ENCODE measurements around the gene F10. TPM values are rescaled to one million over a fixed set of nuclear protein-coding genes. Genes with fewer than 3 reads are reported as not detected.

Gene F10
- total and polyA plus RNA-seq, 2 of the 13 experiments (the other 11 are each of a cell fraction or from before 2014, with no cell fraction given) = 58.4 to 237 TPM

DNA sequence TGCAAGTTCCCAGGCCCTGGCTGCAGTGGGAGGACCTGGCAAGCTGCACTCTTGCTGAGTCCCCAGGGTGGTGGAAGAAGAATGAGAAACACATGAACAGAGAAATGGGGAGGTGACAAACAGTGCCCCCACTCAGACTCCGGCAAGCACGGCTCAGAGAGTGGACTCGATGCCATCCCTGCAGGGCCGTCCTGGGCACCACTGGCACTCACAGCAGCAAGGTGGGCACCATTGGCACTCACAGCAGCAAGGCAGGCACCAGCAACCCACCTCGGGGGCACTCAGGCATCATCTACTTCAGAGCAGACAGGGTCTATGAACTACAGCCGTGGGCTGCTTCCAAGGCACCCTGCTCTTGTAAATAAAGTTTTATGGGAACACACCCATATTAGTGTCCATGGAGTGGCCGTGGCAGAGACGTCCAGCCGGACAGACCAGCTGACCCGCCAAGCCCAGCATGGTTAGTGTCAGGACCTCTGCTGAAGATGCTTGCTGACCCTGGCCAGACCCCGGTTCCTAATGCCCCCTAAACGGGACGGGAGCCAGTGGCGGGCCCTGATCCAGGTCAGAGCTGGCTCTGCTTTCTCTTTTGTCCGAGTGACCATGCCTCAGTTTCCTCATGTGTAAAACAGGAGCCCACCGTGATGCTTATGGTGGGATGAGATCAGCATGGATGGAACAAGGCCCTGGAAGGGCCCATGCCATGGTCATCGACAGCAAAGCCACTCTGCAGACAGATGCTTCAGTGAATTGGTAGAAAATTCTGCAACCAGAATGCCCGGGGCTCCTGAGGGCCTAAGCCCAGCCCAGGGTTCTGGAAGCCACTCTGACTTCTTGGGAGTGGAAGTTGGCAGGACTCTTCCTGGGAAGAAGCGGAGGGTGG, 2.1 kb upstream of the F10 start:
- FAIRE-seq (no peak), ATAC-seq (no peak), DNase-seq (ENCODE audit: low spot score) (no peak)
- Histone ChIP-seq H3K36me3 (replicated peaks in 1 of 2; ENCODE audit: control insufficient read depth in 1 of 2, insufficient read depth in 2 of 2, low read length in 2 of 2) (peaks cover 0 to 2% of the 10 kb centered on the region in 2 experiments; a peak in 2 of 5 replicates), H3K4me1 (ENCODE audit: insufficient read depth, low read length) (peaks cover 26% of the 10 kb centered on the region), H3K4me3 (replicated peaks in 1 of 3; ENCODE audit: insufficient read depth in 1 of 3, low read depth in 2 of 3, low read length in 3 of 3) (no peak overlapping the region), H3K4me2 (ENCODE audit: low read depth, low read length) (no peak overlapping the region), H2AFZ (ENCODE audit: low read length) (no peak overlapping the region), H4K20me1 (ENCODE audit: insufficient read depth, low read length) (peaks cover 4% of the 10 kb centered on the region; the same call in 1 of the 2 replicates), H3K9ac (ENCODE audit: insufficient read depth, low read depth, low read length) (no peak overlapping the region), H3K27ac (ENCODE audit: extremely low read length, insufficient read depth, low read length) (no peak overlapping the region), H3K9me3 (ENCODE audit: low read length) (no peaks in the 10 kb centered on the region), H3K79me2 (ENCODE audit: insufficient read depth, low read length) (peaks cover 28% of the 10 kb centered on the region), H3K27me3 (ENCODE audit: control insufficient read depth in 1 of 2, insufficient read depth in 2 of 2, low read length in 2 of 2) (no peaks in the 10 kb centered on the region; a peak in 1 of 5 replicates)
- POLR2A ChIA-PET = no interaction called here
- intact Hi-C loops (cut with micrococcal nuclease; ENCODE audit: unreplicated experiment) = loop anchor here (5.0 kb wide), 2 partner anchors 62 to 178 kb away; no protein-coding TSS in a partner anchor
- 91% methylated on average over 13 of the region's 19 CpGs for WGBS (ENCODE audit: low lambda C conversion rate)
- no TSS peak for BruUV-seq (replicated peaks)
- CTCF ChIA-PET (ENCODE audit: low intra/inter-chr PET ratio, low total read pairs) = no interaction called here
- in situ Hi-C loops (cut with HindIII; ENCODE audit: extremely low pct_ligation_motif_present, low pct_unique_long_range_greater_than_20kb) = loop anchor here (5.0 kb wide), 1 partner anchor 83 kb away; no protein-coding TSS in a partner anchor
- TF ChIP-seq ZBTB40 (IDR thresholded peaks at IDR 0.05) = no peak
- TF ChIP-seq ZBTB40 (CRISPR knock-in tag; IDR thresholded peaks at IDR 0.05) = peak; percentile 88
- TF ChIP-seq, protein P1, sequence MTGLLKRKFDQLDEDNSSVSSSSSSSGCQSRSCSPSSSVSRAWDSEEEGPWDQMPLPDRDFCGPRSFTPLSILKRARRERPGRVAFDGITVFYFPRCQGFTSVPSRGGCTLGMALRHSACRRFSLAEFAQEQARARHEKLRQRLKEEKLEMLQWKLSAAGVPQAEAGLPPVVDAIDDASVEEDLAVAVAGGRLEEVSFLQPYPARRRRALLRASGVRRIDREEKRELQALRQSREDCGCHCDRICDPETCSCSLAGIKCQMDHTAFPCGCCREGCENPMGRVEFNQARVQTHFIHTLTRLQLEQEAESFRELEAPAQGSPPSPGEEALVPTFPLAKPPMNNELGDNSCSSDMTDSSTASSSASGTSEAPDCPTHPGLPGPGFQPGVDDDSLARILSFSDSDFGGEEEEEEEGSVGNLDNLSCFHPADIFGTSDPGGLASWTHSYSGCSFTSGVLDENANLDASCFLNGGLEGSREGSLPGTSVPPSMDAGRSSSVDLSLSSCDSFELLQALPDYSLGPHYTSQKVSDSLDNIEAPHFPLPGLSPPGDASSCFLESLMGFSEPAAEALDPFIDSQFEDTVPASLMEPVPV (CRISPR knock-in tag; IDR thresholded peaks at IDR 0.05) = no peak
- no peak for TF ChIP-seq ZNF205 (CRISPR knock-in tag; IDR thresholded peaks at IDR 0.05)
- TF ChIP-seq MIXL1 (CRISPR knock-in tag; IDR thresholded peaks at IDR 0.05) = no peak
- TF ChIP-seq CENPX (CRISPR knock-in tag; IDR thresholded peaks at IDR 0.05) = no peak
- TF ChIP-seq SRY (CRISPR knock-in tag; IDR thresholded peaks at IDR 0.05) = no peak
- TF ChIP-seq SAFB2 (CRISPR knock-in tag; IDR thresholded peaks at IDR 0.05; ENCODE audit: borderline replicate concordance, low read depth) = no peak
- TF ChIP-seq FOXA3 (CRISPR knock-in tag; IDR thresholded peaks at IDR 0.05) = no peak
- no peak for TF ChIP-seq SRF (IDR thresholded peaks at IDR 0.05; ENCODE audit: low read depth, low read length)
- no peak for TF ChIP-seq TRIM24 (CRISPR knock-in tag; IDR thresholded peaks at IDR 0.05)
- no peak for TF ChIP-seq ZBTB37 (CRISPR knock-in tag; IDR thresholded peaks at IDR 0.05)
